BLaER1 treated with 17β-estradiol and CSF1 and Interleukin-3, amounts not matched to agents 10 nM and 100 nM (cell line): ENCODE results near the gene FOXO6.

Experiments
- H3K27ac ChIP-seq, 11 experiments: shearing (Covaris generic); formaldehyde crosslinking; 2 replicates each; pipeline ENCODE4 v1.8.1; 2022
- H3K27me3 ChIP-seq, 11 experiments: shearing (Covaris generic); formaldehyde crosslinking; 2 replicates each; pipeline ENCODE4 v1.8.1; 2022
- H3K36me3 ChIP-seq, 11 experiments: shearing (Covaris generic); formaldehyde crosslinking; 2 replicates each; pipeline ENCODE4 v1.8.1; 2022
- H3K4me1 ChIP-seq, 10 experiments: shearing (Covaris generic); formaldehyde crosslinking; 2 replicates each; pipeline ENCODE4 v1.8.1; 2022
- H3K4me2 ChIP-seq, 11 experiments: shearing (Covaris generic); formaldehyde crosslinking; 2 replicates each; pipeline ENCODE4 v1.8.1; 2022
- H3K4me3 ChIP-seq, 10 experiments: shearing (Covaris generic); formaldehyde crosslinking; 2 replicates each; pipeline ENCODE4 v1.8.1; 2022
- H3K9ac ChIP-seq, 11 experiments: shearing (Covaris generic); formaldehyde crosslinking; 2 replicates each; pipeline ENCODE4 v1.8.1; 2022
- H3K9me3 ChIP-seq, 11 experiments: shearing (Covaris generic); formaldehyde crosslinking; replicated peaks in 1 of 11; 2 replicates each; pipeline ENCODE4 v1.8.1; 2022
- H4K20me1 ChIP-seq, 11 experiments: shearing (Covaris generic); formaldehyde crosslinking; 2 replicates each; pipeline ENCODE4 v1.8.1; 2022
- Cebpa-rat ChIP-seq, 11 experiments: shearing (Covaris generic); IDR thresholded peaks; 2 replicates each; pipeline ENCODE4 v1.8.1; 2022

Gene FOXO6

GRCh38 chr1:41425369-41425768 lies 64.1 kb downstream of the FOXO6 start:
- no peak overlapping the region for H3K4me2 ChIP-seq
- no peak for TF ChIP-seq Cebpa-rat (IDR thresholded peaks at IDR 0.05)
- no peaks in the 10 kb centered on the region for H3K27me3 ChIP-seq
- H3K9ac ChIP-seq: no peak overlapping the region
- H3K9me3 ChIP-seq: no peaks in the 10 kb centered on the region
- H3K27ac ChIP-seq: no peak overlapping the region
- no peaks in the 10 kb centered on the region for H4K20me1 ChIP-seq
- H3K4me1 ChIP-seq: peaks cover 31 to 46% (median 40%) of the 10 kb centered on the region in 10 experiments
- H3K4me3 ChIP-seq: no peak overlapping the region
- H3K36me3 ChIP-seq: no peaks in the 10 kb centered on the region

DNA sequence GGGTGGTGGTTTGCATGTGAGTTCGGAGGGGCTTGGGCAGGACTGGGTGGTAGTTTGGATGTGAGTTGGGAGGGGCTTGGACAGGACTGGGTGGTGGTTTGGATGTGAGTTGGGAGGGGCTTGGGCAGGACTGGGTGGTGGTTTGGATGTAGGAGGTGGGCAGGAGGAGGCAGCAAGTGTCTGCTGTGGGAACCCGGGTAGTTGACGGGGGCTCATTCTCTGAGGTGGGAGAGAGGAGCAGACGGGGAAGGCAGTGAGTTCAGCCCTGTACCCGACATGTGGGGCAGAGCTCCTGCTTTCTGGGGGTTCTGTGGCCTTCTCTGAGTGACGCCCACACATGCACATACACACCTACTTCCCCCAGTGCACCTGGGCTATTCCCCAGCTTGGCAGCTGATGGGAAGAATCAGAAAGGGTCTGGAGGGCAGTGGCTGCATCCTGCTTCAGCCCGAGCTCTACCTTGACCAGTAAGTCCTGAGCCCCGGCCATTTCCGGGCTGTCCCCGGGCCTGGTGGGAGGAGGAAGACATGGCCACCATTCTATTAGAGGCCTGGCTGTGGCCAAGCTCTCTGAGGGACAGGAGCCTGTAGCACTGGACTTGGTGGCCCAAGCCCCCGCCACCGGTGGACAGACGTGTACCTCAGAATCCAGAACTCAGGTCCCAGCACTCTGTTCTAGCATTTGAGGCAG lies 65.1 kb downstream of the FOXO6 start:
- Histone ChIP-seq H3K4me3 (no peak overlapping the region), H3K4me1 (peaks cover 31 to 49% (median 44%) of the 10 kb centered on the region in 10 experiments), H4K20me1 (no peaks in the 10 kb centered on the region), H3K9ac (no peak overlapping the region), H3K27me3 (no peaks in the 10 kb centered on the region), H3K9me3 (no peaks in the 10 kb centered on the region), H3K36me3 (no peaks in the 10 kb centered on the region), H3K27ac (no peak overlapping the region), H3K4me2 (peak overlapping the region in 7 of 11 experiments; percentile 37 to 84 (median 62); a peak in 7 of 22 replicates)
- no peak for TF ChIP-seq Cebpa-rat (IDR thresholded peaks at IDR 0.05)

- Histone ChIP-seq H4K20me1 (no peaks in the 10 kb centered on the region), H3K27ac (peak overlapping the region in 7 of 11 experiments; percentile 48 to 80 (median 68); a peak in 13 of 22 replicates), H3K4me2 (peak overlapping the region; percentile 37 to 84 (median 67)), H3K9ac (0 out of 22 replicates have a peak overlapping the region, but pooled peaks of 1 of the 11 experiments have one; percentile 14), H3K9me3 (no peaks in the 10 kb centered on the region), H3K4me3 (no peak overlapping the region), H3K4me1 (peaks cover 34 to 54% (median 45%) of the 10 kb centered on the region in 10 experiments), H3K36me3 (no peaks in the 10 kb centered on the region), H3K27me3 (no peaks in the 10 kb centered on the region)
- no peak for TF ChIP-seq Cebpa-rat (IDR thresholded peaks at IDR 0.05)
Measured at GRCh38 chr1:41427122-41427913, 66.1 kb downstream of the FOXO6 start.

- Histone ChIP-seq H4K20me1 (no peaks in the 10 kb centered on the region), H3K4me3 (no peak overlapping the region), H3K9me3 (no peaks in the 10 kb centered on the region), H3K9ac (peak overlapping the region in 5 of 11 experiments; percentile 30 to 56 (median 34); a peak in 7 of 22 replicates), H3K4me2 (peak overlapping the region; percentile 37 to 84 (median 67)), H3K36me3 (no peaks in the 10 kb centered on the region), H3K27me3 (no peaks in the 10 kb centered on the region), H3K27ac (peak overlapping the region in 10 of 11 experiments; percentile 21 to 80 (median 58); a peak in 18 of 22 replicates), H3K4me1 (peaks cover 36 to 62% (median 48%) of the 10 kb centered on the region in 10 experiments)
- TF ChIP-seq Cebpa-rat (IDR thresholded peaks at IDR 0.05): no peak
Measured at GRCh38 chr1:41427916-41428737, 66.9 kb downstream of the FOXO6 start.

DNA sequence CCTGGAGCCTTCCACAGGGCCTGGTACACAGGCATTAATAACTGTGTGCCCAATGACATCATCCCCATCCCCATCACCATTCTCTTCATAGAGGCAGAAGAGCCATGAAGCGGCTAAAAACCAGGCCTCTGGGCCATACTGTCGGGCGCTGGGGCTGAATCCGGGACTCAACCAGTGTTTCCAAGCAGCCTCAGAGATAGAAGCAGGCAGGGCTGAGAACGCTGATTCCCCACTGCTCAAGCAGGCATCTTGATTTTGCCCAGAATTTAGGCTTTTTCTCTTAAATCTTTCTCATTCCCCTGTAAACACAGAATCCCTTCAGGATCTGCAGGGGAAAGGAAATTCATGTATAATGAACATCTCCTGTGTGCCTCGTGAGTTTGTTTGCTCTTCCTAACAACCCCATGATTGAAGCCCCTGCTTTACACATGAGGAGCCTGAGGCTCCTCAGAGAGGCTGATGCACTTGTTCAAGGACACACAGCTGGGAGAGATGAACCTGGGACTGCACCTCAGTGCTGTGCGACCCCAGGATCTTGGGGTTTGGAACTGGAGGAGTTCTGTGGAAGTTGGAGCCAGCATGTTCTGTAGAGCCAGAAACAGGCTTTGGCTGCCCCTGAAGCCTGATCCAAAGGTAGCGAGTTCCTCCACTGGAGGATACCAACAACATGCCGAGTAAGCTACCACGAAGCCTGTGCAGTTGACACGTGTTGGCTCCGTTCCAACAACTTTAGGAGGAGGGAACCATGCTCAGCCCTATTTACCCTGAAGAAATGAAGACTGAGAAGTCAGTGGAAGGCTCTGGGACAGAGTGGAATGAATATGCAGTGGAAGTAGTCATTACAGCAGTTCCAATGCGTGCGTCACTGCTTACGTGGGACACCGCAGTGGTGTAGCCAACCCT lies 67.8 kb downstream of the FOXO6 start:
- Histone ChIP-seq H3K9me3 (no peaks in the 10 kb centered on the region), H3K4me3 (no peak overlapping the region), H4K20me1 (no peaks in the 10 kb centered on the region), H3K4me1 (peaks cover 36 to 66% (median 49%) of the 10 kb centered on the region in 10 experiments), H3K9ac (peak overlapping the region in 4 of 11 experiments; percentile 30 to 56 (median 36); a peak in 6 of 22 replicates), H3K27ac (peak overlapping the region in 10 of 11 experiments; percentile 21 to 80 (median 58); a peak in 16 of 22 replicates), H3K27me3 (no peaks in the 10 kb centered on the region), H3K36me3 (no peaks in the 10 kb centered on the region), H3K4me2 (peak overlapping the region; percentile 37 to 84 (median 67); a peak in 21 of 22 replicates)
- TF ChIP-seq Cebpa-rat (IDR thresholded peaks at IDR 0.05): no peak

DNA sequence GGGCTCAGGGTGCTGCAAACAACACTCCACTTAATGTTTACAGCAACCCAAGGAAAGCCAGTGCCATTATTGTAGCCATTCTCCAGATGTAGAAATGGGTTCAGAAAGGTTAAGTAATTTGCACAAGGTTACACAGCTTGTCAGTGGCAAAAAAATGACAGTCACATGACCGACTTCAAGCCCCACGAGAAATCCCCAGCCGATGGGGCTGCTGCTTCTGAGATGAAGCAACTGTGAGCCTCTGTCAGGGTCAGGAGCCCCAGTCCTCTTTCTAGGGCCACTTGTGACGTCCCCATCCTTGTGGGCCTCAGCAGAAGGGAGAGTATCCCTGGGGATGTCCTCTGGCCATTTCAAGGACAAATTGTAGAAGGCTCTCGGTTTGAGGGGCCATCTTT lies 68.4 kb downstream of the FOXO6 start:
- Histone ChIP-seq H3K27me3 (no peaks in the 10 kb centered on the region), H3K9ac (no peak overlapping the region), H3K36me3 (no peaks in the 10 kb centered on the region), H3K4me1 (peaks cover 36 to 66% (median 49%) of the 10 kb centered on the region in 10 experiments), H4K20me1 (no peaks in the 10 kb centered on the region), H3K4me3 (no peak overlapping the region), H3K27ac (0 out of 22 replicates have a peak overlapping the region, but pooled peaks of 1 of the 11 experiments have one; percentile 54), H3K4me2 (peak overlapping the region in 9 of 11 experiments; percentile 4 to 84 (median 69); a peak in 12 of 22 replicates), H3K9me3 (no peaks in the 10 kb centered on the region)
- no peak for TF ChIP-seq Cebpa-rat (IDR thresholded peaks at IDR 0.05)

DNA sequence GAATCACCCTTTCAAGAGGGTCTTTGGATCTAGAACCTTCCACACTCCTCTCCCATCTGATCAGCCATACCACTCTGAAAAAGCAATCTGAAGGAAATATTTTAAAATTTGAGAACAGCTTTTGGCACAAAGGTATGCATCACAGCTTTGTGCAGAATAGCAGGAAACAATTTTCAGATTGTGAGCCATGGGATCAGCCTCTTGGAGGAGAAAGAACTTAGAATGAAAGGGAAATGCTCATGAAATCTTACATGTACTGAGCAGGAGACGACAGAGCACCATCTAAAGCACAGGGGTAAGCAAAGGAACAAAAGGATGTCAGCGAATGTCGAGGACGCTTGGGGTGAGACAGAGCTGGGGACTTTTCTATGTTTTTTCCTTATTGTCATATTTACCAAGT lies 68.8 kb downstream of the FOXO6 start:
- no peaks in the 10 kb centered on the region for H3K27me3 ChIP-seq
- H3K4me1 ChIP-seq: peaks cover 36 to 66% (median 49%) of the 10 kb centered on the region in 10 experiments
- TF ChIP-seq Cebpa-rat (IDR thresholded peaks at IDR 0.05): no peak
- H3K4me2 ChIP-seq: peak overlapping the region in 3 of 11 experiments; percentile 4 to 84 (median 61); a peak in 4 of 22 replicates
- no peaks in the 10 kb centered on the region for H3K36me3 ChIP-seq
- no peak overlapping the region for H3K27ac ChIP-seq
- H3K4me3 ChIP-seq: no peak overlapping the region
- H3K9ac ChIP-seq: no peak overlapping the region; a peak in 1 of 22 replicates
- no peaks in the 10 kb centered on the region for H4K20me1 ChIP-seq
- no peaks in the 10 kb centered on the region for H3K9me3 ChIP-seq

DNA sequence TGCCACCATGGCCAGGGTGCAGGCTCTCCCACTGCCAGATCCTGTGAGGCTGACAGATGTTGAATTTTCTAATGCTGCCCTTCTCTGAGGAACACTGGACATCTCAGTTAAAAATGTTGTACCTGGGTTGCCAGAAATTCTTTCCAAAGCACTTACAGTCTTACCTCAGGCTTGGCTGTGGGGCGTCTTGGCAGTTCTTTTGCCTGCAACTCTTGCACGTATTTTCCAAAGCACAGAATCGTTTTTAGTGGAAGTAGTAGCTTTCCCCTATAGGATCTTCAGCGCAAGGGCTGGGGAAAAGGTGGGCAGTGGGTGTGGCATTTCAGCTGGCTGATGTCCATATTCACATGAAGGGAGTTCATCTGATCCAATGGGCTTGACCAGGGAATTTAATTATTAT lies 69.3 kb downstream of the FOXO6 start:
- H3K36me3 ChIP-seq: no peaks in the 10 kb centered on the region
- H3K4me2 ChIP-seq: peak overlapping the region in 2 of 11 experiments; percentile 4 to 61; a peak in 2 of 22 replicates
- no peak overlapping the region for H3K27ac ChIP-seq
- TF ChIP-seq Cebpa-rat (IDR thresholded peaks at IDR 0.05): no peak
- no peaks in the 10 kb centered on the region for H3K9me3 ChIP-seq
- no peaks in the 10 kb centered on the region for H4K20me1 ChIP-seq
- H3K9ac ChIP-seq: no peak overlapping the region; a peak in 1 of 22 replicates
- no peak overlapping the region for H3K4me3 ChIP-seq
- no peaks in the 10 kb centered on the region for H3K27me3 ChIP-seq
- peaks cover 36 to 66% (median 49%) of the 10 kb centered on the region in 10 experiments for H3K4me1 ChIP-seq
